Activated T-helper 1 cell treated with anti-CD3 and anti-CD28 coated beads, Interleukin-12 subunit alpha, Interleukin-12 subunit beta, Interleukin-2, Interleukin-4 antibody, amounts not matched to agents 30 ng/mL and 10 ng/mL and 1 ng/mL, durations not matched to agents 14 hours and 24 hours and 36 hours (primary cell): Measurements from ENCODE around the gene NLRC3. TPM values are rescaled to one million over a fixed set of nuclear protein-coding genes. Genes with fewer than 3 reads are reported as not detected.
A peak's percentile ranks its signal among the peaks of the same experiment; 100 is the strongest.
"Not testable (repeated sequence)": the region's sequence is repeated elsewhere in the genome, so short reads cannot be mapped to it uniquely, and the experiment has no call there.

Experiments
- DNase-seq: peaks from one replicate; pipeline ENCODE4 v3.0.0; 2021; ENCODE audit warnings: low spot score
- H3K27ac Mint-ChIP-seq: one replicate; pipeline ENCODE4 v1.8.0; 2021; ENCODE audit warnings: mild to moderate bottlenecking, mixed read lengths
- H3K27me3 Mint-ChIP-seq: one replicate; pipeline ENCODE4 v1.8.0; 2022; ENCODE audit warnings: mild to moderate bottlenecking, moderate library complexity, mixed read lengths; ENCODE audit not compliant: insufficient read depth
- H3K36me3 Mint-ChIP-seq: one replicate; pipeline ENCODE4 v1.8.0; 2021; ENCODE audit warnings: low read depth, mixed read lengths
- H3K4me1 Mint-ChIP-seq: one replicate; pipeline ENCODE4 v1.8.0; 2021; ENCODE audit warnings: low read depth, mixed read lengths
- H3K4me3 Mint-ChIP-seq: one replicate; pipeline ENCODE4 v1.8.0; 2021; ENCODE audit warnings: mild to moderate bottlenecking, moderate library complexity, mixed read lengths
- H3K9me3 Mint-ChIP-seq: one replicate; pipeline ENCODE4 v1.8.0; 2021; ENCODE audit warnings: mixed read lengths
- intact Hi-C: fragments of 100-400 bp; cut with micrococcal nuclease; formaldehyde crosslinking; loops from one replicate; pipeline ENCODE4 v1.15.1; 2024
- total RNA-seq: library from RNA; stranded (reverse); gene quantifications from 2 replicates; pipeline ENCODE4 v1.2.3, GENCODE V29; 2022

NLRC3 gene, protein sequence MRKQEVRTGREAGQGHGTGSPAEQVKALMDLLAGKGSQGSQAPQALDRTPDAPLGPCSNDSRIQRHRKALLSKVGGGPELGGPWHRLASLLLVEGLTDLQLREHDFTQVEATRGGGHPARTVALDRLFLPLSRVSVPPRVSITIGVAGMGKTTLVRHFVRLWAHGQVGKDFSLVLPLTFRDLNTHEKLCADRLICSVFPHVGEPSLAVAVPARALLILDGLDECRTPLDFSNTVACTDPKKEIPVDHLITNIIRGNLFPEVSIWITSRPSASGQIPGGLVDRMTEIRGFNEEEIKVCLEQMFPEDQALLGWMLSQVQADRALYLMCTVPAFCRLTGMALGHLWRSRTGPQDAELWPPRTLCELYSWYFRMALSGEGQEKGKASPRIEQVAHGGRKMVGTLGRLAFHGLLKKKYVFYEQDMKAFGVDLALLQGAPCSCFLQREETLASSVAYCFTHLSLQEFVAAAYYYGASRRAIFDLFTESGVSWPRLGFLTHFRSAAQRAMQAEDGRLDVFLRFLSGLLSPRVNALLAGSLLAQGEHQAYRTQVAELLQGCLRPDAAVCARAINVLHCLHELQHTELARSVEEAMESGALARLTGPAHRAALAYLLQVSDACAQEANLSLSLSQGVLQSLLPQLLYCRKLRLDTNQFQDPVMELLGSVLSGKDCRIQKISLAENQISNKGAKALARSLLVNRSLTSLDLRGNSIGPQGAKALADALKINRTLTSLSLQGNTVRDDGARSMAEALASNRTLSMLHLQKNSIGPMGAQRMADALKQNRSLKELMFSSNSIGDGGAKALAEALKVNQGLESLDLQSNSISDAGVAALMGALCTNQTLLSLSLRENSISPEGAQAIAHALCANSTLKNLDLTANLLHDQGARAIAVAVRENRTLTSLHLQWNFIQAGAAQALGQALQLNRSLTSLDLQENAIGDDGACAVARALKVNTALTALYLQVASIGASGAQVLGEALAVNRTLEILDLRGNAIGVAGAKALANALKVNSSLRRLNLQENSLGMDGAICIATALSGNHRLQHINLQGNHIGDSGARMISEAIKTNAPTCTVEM
- total RNA-seq, result 21.8 and 24.4 TPM in 2 replicates

DNA sequence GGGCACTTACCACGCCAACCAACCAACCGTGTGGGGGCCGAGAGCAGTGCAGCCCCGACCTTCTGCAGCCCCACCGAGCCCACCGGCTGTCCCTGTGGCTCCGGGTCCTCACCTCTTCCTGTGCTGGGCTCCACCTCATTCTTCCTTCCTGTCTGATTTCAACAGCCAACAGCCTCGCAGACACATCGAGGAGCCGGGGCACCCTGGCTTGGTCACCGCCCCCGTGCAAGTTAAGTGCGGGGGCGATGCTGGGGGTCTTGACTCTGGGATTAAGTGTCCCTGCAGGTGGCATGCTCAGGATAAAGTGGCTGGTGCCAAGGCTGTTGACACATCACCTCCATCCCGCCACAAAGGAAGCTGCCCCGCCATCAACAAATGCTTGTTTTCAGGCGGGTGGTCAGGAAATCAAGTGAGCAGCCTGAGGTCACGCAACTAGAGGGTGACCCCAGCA, at the start of gene NLRC3:
Gene NLRC3 (minus strand): TSS at position 102 of the 451 bp plus-strand sequence. CDS start 12,367 bp downstream, outside the sequence.
- H3K27me3 Mint-ChIP-seq, result no peaks in the 10 kb centered on the region
- intact Hi-C loops, result no loop called here
- peaks cover 9% of the 10 kb centered on the region for H3K36me3 Mint-ChIP-seq
- peak; percentile 43 for DNase-seq
- H3K9me3 Mint-ChIP-seq, result no peaks in the 10 kb centered on the region
- H3K27ac Mint-ChIP-seq, result peak within 1 kb of the TSS; percentile 96
- H3K4me1 Mint-ChIP-seq, result peaks cover 57% of the 10 kb centered on the region
- peak within 1 kb of the TSS; percentile 96 for H3K4me3 Mint-ChIP-seq

DNA sequence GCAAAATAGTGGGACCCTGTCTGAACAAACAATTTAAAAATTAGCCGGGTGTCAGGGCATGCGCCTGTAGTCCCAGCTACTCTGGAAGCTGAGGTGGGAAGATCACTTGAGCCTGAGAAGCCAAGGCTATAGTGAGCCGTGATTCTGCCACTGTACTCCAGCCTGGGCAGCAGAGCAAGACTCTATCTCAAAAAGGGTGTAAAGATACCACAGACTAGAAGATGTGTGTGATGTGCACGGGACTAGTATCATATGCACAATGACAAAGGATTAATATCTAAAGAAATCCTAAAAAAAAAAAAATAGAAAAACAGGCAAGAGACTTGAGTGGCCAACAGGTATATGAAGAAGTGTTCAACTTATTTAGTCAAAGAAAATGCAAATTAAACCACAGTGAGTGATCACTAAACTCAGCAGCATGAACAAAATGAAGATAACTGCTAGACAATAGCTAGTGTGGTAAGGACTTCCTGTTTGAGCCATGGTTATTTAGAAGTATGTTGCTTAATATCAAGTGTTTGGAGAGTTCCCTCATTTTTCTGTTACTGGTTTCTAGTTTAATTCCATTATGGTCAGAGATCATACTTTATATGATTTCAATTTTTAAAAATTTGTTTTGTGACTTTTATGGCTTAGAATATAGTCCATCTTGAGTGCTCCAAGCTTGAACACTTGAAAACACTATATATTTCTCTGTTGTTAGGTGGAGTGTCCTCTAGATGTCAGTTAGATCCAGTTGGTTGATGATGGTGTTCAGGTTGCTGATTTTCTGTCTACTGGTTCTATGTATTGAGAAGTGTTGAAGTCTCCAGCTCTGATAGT, 48.9 kb upstream of the NLRC3 start:
- Mint-ChIP-seq H3K27ac (peak overlapping the region; percentile 71), H3K4me3 (no peak overlapping the region), H3K36me3 (peaks cover 1% of the 10 kb centered on the region), H3K27me3 (no peaks in the 10 kb centered on the region), H3K9me3 (no peaks in the 10 kb centered on the region), H3K4me1 (peaks cover 16% of the 10 kb centered on the region)
- DNase-seq, result no peak
- intact Hi-C loops, result no loop called here

DNA sequence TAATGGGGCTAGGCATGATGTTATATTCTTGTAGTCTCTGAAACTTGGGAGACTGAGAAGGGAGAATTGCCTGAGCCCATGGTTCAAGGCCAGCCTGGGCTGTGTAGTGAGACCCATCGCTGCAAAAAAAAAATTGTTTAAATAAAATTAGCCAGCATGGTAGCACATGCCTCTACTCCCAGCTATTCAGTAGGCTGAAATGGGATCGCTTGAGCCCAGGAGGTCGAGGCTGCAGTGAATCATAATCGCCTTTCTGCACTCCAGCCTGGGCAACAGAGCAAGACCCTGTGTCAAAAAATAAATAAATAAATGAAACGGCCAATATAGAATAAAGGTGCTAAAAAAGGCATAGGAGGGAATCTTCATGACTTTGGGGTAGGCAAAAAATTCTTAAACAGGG, 48.1 kb upstream of the NLRC3 start:
- no peak for DNase-seq
- Mint-ChIP-seq H3K4me1 (peaks cover 16% of the 10 kb centered on the region), H3K9me3 (no peaks in the 10 kb centered on the region), H3K27ac (no peak overlapping the region), H3K4me3 (no peak overlapping the region), H3K36me3 (peaks cover 1% of the 10 kb centered on the region), H3K27me3 (no peaks in the 10 kb centered on the region)
- intact Hi-C loops, result no loop called here

DNA sequence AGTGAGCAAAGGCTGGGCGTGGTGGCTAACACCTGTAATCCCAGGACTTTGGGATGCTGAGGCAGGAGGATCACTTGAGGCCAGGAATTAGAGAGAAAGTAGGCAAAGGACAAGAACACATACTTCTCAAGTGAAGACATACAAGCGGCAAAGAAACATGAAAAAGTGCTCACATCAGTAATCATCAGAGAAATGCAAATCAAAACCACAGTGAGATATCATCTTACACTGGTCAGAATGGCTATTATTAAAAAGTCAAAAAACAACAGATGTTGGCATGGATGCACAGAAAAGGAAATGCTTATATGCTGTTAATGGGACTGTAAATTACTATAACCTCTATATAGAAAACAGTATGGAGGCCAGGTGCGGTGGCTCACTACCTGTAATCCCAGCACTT, 46.4 kb upstream of the NLRC3 start:
- no peak for DNase-seq
- intact Hi-C loops, result no loop called here
- H3K36me3 Mint-ChIP-seq, result peaks cover 1% of the 10 kb centered on the region
- no peak overlapping the region for H3K4me3 Mint-ChIP-seq
- no peak overlapping the region for H3K27ac Mint-ChIP-seq
- H3K9me3 Mint-ChIP-seq, result no peaks in the 10 kb centered on the region
- H3K4me1 Mint-ChIP-seq, result peaks cover 16% of the 10 kb centered on the region
- H3K27me3 Mint-ChIP-seq, result no peaks in the 10 kb centered on the region

DNA sequence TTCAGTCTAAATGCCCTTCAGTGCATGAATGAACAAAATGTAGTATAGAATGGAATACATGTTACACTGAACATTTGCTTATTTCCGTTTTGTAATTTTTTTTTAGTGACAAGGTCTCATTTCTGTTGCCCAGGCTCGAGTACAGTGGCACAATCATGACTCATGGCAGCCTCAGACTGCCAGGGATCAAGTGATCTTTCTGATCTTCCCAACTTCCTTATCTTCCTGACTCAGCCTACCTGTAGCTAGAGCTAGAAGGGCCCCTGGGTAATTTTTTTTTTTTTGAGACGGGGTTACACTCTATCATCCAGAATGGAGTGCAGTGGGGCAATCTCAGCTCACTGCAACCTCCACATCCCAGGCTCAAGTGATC, 41.6 kb upstream of the NLRC3 start:
- peaks cover 12% of the 10 kb centered on the region for H3K4me1 Mint-ChIP-seq
- no peak overlapping the region for H3K27ac Mint-ChIP-seq
- H3K27me3 Mint-ChIP-seq, result no peaks in the 10 kb centered on the region

DNA sequence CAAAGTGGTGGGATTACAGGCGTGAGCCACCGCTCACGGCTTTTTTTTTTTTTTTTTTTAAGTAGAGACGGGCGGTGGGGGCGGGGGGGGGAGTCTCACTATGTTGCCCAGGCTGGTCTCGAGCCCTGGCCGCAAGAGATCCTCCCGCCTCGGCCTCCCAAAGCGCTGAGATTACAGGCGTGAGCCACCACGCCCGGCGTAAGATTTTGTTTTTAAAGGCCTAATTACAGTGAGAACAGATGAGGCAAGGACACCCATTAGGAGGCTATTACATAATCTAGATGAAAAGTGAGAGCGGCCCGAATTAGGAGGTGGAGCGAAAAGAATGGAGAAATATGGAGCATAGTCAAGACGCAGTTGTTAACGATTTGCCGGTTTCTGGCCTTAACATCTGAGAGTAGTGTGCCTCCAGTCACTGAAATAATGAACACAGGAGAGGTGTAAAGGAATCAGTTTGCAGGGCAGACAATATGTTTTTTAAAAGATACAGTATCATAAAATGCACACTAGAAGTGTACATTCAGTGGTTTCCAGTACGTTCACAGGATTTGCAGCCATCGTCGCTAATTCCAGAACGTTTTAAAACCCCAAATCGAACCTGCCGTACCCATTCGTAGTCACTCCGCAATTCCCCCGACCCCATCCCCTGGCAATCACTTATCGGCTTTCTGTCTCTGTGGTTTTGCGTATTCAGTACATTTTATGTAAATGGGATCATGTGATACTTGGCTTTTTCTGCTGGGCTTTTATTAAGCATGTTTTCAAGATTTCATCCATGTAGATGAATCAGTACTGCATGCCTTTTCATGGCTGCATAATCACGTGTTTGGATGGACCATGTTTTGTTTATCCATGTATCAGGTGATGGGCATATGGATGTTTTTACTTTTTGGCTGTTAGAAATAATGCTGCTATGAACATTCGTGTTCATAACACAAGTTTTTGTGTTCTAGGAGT, 35.6 kb upstream of the NLRC3 start:
- intact Hi-C loops, result loop anchor here (5.0 to 10.0 kb wide), 2 partner anchors 348 to 660 kb away; partner anchors contain the start of gene TFAP4
- H3K4me3 Mint-ChIP-seq, result peak overlapping the region; percentile 98
- peaks cover 30% of the 10 kb centered on the region for H3K36me3 Mint-ChIP-seq
- no peak for DNase-seq
- peak overlapping the region; percentile 40 for H3K27ac Mint-ChIP-seq
- no peaks in the 10 kb centered on the region for H3K27me3 Mint-ChIP-seq
- peaks cover 52% of the 10 kb centered on the region for H3K4me1 Mint-ChIP-seq
- H3K9me3 Mint-ChIP-seq, result peaks cover 3% of the 10 kb centered on the region

More for the DNA sequence above, 41.6 kb upstream of the NLRC3 start:
- intact Hi-C loops, result loop anchor here (10.0 kb wide), 1 partner anchor 354 kb away; no protein-coding TSS in a partner anchor
- Mint-ChIP-seq H3K4me3 (no peak overlapping the region), H3K9me3 (peaks cover 3% of the 10 kb centered on the region), H3K36me3 (peaks cover 17% of the 10 kb centered on the region)
- DNase-seq, result no peak

DNA sequence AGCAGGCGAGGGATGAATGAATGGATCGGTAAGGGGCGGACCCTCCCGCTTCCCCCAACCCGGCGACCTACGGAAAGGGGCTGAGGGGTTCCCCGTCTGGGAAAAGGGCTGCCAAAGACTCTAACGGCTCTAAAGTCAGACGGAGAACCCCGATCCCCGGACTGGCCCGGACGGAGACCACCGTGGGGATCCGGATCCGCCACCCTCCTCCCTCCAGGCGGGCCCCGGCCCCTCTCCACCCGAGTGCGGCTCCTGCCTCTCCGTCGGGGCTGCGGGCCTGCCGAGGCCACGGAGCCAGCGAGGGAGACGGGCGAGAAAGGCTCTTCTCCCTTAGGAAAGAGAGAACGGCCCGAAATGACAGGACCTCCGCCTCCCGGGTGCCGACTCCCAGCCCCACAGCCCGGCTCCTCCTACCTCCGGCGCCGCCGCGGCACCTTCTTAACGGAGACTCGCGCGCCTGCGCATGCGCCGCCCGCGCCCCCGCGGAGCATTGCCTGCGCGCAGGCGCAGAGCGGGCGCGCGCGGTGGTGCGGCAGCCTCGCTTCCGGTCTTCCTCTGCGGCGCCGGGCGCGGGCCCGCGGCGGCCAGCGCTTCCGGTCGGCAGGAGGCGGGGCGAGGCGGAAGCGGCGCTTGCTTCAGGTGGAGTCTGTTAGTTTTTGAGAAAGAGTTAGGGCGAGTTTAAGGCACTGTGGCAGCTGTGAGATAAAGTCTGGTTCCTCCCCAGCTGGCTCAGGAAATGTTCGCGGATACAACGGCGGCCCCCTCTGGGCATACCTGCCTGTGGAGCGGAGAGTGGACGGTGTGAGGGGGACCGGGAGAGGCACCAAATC, 34.2 kb upstream of the NLRC3 start, which contains the start of gene SLX4:
Gene SLX4 (minus strand): TSS at position 461 of the 830 bp plus-strand sequence. CDS start 2,642 bp downstream, outside the sequence.
- H3K4me3 Mint-ChIP-seq, result peak within 1 kb of the TSS; percentile 98
- DNase-seq, result peak; percentile 93
- H3K27ac Mint-ChIP-seq, result peak within 1 kb of the TSS; percentile 97
- no peaks in the 10 kb centered on the region for H3K9me3 Mint-ChIP-seq
- H3K4me1 Mint-ChIP-seq, result peaks cover 52% of the 10 kb centered on the region
- intact Hi-C loops, result loop anchor here (1.0 to 10.0 kb wide), 9 partner anchors 32 to 661 kb away; partner anchors contain the start of genes ADCY9, CREBBP, TFAP4 and TRAP1
- H3K27me3 Mint-ChIP-seq, result no peaks in the 10 kb centered on the region
- H3K36me3 Mint-ChIP-seq, result peaks cover 25% of the 10 kb centered on the region

DNA sequence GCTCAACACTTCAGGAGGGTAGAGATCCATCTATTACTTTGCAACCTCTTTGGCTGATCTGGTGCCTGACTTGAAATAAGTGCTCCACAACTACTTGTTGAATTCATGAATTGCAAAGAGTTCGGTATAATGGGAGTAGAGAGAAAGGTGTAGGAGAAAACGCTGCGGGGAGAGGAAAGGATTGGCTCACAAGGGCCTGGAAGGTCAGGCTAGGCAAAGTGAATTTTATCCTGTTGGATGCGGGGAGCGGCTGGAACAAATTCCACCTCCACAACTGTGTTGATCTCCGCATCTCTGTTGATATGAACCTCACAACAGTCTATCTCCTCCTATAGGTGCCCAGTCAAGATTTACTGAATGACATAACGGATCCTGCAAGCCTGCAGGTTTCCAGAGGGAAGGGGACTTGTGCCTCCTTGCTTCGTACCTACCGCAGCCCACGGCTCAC, 33.5 kb upstream of the NLRC3 start:
- Mint-ChIP-seq H3K9me3 (no peaks in the 10 kb centered on the region), H3K36me3 (peaks cover 25% of the 10 kb centered on the region), H3K27me3 (no peaks in the 10 kb centered on the region), H3K4me3 (peak overlapping the region; percentile 98), H3K27ac (peak overlapping the region; percentile 81), H3K4me1 (peaks cover 52% of the 10 kb centered on the region)
- no peak for DNase-seq
- intact Hi-C loops, result loop anchor here (1.0 to 10.0 kb wide), 9 partner anchors 31 to 662 kb away; partner anchors contain the start of genes ADCY9, CREBBP, TFAP4 and TRAP1

DNA sequence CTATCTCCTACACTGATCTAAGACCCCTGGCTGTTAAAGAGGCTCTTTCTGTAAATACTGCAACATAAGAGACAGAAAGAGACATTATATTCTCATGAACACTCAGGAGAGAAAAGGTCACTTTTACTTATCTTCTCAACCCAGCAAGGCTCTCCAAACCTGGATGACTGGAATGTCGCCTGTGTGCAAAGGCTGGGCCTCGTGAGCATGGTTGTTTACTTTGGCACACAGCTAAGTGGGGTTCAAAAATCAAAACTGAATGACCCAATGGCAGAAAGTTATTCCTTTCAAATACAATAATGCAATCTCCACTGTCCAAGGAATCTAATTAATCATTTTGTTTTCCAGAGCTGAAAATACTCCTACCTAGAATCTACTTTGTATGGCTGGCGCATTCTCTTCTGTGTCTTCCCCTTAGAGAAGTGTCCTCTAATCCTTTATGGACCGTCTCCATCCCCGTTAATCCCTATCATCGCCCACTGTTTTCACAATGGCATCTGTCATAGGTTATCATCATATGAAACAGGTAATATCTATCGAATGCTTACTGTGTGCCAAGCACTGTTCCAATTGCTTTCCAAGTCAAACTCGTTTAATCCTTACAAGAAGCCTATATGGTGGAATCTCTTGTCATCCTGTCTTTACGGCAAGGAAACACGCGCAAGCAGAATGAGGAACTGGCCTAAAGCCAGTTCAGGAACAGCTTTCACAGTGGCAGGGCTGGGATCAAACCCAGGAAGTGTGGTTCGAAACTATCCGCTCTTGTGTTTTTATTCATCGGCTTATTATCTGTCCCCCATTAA, 32.9 kb upstream of the NLRC3 start:
- DNase-seq, result no peak
- Mint-ChIP-seq H3K27ac (peak overlapping the region; percentile 81), H3K9me3 (no peaks in the 10 kb centered on the region), H3K27me3 (no peaks in the 10 kb centered on the region), H3K4me1 (peaks cover 47% of the 10 kb centered on the region), H3K36me3 (peaks cover 25% of the 10 kb centered on the region), H3K4me3 (peak overlapping the region; percentile 98)
- intact Hi-C loops, result loop anchor here (2.0 to 10.0 kb wide), 5 partner anchors 83 to 662 kb away; partner anchors contain the start of genes TFAP4 and TRAP1

DNA sequence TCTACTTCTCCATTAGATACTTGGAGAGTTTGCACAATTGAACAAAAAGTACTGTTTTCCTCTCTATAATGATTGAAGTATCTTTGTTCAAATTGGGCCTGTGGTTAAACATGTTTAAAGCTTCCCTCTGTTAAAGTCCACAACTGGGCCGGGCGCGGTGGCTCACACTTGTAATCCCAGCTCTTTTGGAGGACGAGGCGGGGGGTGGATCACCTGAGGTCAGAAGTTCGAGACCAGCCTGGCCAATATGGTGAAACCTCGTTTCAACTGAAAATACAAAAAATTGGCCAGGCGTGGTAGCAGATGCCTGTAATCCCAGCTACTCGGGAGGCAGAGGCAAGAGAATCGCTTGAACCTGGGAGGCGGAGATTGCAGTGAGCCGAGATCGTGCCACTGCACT, 31.8 kb upstream of the NLRC3 start:
- intact Hi-C loops, H3K27me3 Mint-ChIP-seq, DNase-seq: not testable (repeated sequence)

More for the DNA sequence above, 31.8 kb upstream of the NLRC3 start:
- Mint-ChIP-seq H3K4me1 (peaks cover 40% of the 10 kb centered on the region), H3K36me3 (peaks cover 17% of the 10 kb centered on the region)
- not testable (repeated sequence) for H3K27ac Mint-ChIP-seq, H3K9me3 Mint-ChIP-seq, H3K4me3 Mint-ChIP-seq
